Activated T-cell treated with anti-CD3 and anti-CD28 coated beads, Interleukin-2, amount 50 U/mL, for 4 hours (primary cell): ENCODE data around the gene PCGF5. TPM values are rescaled to one million over a fixed set of nuclear protein-coding genes. Genes with fewer than 3 reads are reported as not detected.

Source experiments
- ATAC-seq, 2 donors: fragments of 200-7000 bp; cut with Tn5 transposase; one replicate each; pipeline ENCODE4 v1.10.0; 2021
- DNase-seq: peaks from one replicate; pipeline ENCODE4 v3.0.0-alpha.2; 2020
- H3K27me3 Mint-ChIP-seq: one replicate; pipeline ENCODE4 v1.8.0; 2021; ENCODE audit warnings: low read depth, mixed read lengths
- H3K36me3 Mint-ChIP-seq: one replicate; pipeline ENCODE4 v1.8.0; 2022; ENCODE audit warnings: mixed read lengths; ENCODE audit not compliant: insufficient read depth
- H3K4me1 Mint-ChIP-seq: one replicate; pipeline ENCODE4 v1.8.0; 2021; ENCODE audit warnings: low read depth, mixed read lengths
- H3K4me3 Mint-ChIP-seq: one replicate; pipeline ENCODE4 v1.8.0; 2021; ENCODE audit warnings: mild to moderate bottlenecking, moderate library complexity, mixed read lengths
- H3K9me3 Mint-ChIP-seq: one replicate; pipeline ENCODE4 v1.8.0; 2021; ENCODE audit warnings: mixed read lengths
- total RNA-seq, 3 donors: library from RNA; stranded (reverse); gene quantifications; one replicate each; pipeline ENCODE4 v1.2.1, GENCODE V29; 2021

Gene PCGF5
- total RNA-seq, 3 donors from 2014 or later, result 38.5 to 43.5 (median 38.8) TPM

GRCh38 chr10:91198781-91199180 lies 21.7 kb upstream of the PCGF5 start:
- peak overlapping the region; percentile 6 for H3K4me3 Mint-ChIP-seq
- peaks cover 86% of the 10 kb centered on the region for H3K4me1 Mint-ChIP-seq
- peaks cover 16% of the 10 kb centered on the region for H3K36me3 Mint-ChIP-seq
- no peaks in the 10 kb centered on the region for H3K27me3 Mint-ChIP-seq
- ATAC-seq (peak in 1 of 2 donors; percentile 14), DNase-seq (no peak)
- H3K9me3 Mint-ChIP-seq, result peaks cover 1% of the 10 kb centered on the region

DNA sequence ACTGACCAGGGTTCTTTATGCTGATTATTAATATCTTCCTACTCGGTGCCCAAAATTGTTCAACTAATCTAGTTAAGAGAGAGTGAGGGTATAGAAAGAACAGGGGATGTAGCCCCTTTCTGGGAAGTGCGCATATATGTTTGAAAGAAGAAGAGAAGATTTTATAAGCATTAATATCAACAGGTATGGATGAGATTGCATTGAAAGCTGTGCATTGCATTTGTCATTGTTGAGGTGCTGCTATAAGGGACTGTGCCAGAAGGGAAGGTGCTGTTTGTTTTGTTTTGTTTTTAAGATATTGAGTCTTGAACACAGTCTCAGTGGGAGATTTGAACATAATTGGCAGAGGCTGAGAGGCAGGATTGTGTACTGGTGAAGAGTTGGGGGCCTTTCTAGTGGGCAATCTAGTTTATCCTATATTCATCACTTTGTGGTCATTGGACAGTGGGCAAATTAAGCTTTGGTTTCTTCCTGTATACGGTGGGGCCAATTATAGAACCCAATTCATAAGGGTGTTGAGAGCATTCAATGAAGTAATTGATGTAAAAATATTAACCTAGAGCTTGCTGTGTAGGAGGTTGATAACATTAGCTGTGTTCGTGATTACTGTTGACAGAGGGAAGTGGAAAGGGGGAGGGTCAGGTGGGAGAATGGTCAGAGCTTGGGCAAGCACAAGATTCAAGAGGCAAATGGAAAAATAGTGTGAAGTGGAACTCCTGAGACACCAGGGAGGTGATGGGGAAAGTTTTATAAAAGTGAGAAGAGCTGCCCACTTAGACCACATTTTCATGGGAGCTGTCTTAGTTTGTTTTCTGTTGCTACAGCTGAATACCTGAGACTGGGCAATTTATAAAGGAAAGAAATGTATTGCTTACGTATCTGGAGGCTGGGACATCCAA lies 19.9 kb upstream of the PCGF5 start:
- Mint-ChIP-seq H3K4me1 (peaks cover 82% of the 10 kb centered on the region), H3K4me3 (peak overlapping the region; percentile 22), H3K27me3 (no peaks in the 10 kb centered on the region), H3K36me3 (peaks cover 14% of the 10 kb centered on the region), H3K9me3 (no peaks in the 10 kb centered on the region)
- peak in 1 of 2 donors; percentile 6 for ATAC-seq
- no peak for DNase-seq

DNA sequence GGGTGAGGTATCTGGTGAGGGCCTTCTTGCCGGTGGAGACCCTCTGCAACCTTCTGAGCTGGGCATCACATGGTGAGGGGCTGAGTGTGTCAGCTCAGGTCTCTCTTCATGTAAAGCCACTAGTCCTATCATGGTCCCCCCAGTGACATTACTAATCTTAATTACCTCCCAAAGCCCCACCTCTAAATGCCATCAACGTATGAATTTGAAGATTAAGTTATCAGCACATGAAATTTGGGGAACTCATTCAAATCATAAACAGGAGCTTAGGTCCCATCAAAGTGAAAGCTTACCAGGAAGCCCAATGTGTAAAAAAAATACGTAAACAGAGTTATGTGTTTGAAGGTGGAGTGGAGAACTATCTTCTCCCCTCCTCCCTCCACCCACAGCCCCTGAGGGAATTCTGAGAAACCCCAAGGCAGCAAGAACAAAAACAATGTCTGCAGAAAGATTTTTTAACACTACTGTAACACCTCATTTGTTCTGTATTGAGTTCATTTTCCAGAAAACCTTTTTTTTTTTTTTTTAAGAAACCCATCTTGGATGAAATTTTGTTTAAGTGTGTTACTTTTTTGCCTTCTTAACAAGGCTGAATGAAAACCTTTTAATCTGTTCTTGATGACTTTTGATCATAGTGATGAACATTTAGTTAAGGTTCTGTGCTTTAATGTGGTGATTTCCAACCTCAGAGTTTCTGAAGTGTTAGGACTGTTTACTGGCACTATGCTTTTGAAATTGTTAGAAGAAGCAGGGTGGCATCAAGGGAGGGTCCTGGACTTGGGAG lies 19.1 kb upstream of the PCGF5 start:
- peak; percentile 55 to 69 for ATAC-seq
- H3K4me3 Mint-ChIP-seq, result peak overlapping the region; percentile 22
- DNase-seq, result peak; percentile 29
- H3K4me1 Mint-ChIP-seq, result peaks cover 85% of the 10 kb centered on the region
- no peaks in the 10 kb centered on the region for H3K27me3 Mint-ChIP-seq
- peaks cover 13% of the 10 kb centered on the region for H3K36me3 Mint-ChIP-seq
- no peaks in the 10 kb centered on the region for H3K9me3 Mint-ChIP-seq

DNA sequence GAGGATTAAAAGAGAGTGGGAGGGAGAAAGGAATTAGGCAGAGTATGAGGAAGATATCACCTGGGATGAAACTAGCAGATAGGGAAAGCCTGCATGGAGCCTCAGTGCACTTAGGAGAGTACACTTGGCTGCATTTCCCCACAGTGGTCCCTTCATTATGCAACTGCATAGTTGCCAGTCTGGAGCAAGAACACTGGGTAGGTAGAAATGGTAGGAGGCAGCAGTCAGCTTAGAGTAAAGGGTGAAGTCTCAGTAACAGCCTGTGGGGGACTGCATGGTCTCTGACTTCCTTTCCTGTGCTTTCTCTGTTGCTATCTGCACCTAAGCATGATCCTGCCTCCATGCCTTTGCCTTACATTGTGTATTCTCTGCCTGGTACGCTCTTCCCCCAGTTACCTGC lies 14.0 kb upstream of the PCGF5 start:
- Mint-ChIP-seq H3K4me1 (peaks cover 79% of the 10 kb centered on the region), H3K9me3 (no peaks in the 10 kb centered on the region), H3K36me3 (peaks cover 3% of the 10 kb centered on the region), H3K4me3 (no peak overlapping the region), H3K27me3 (no peaks in the 10 kb centered on the region)
- DNase-seq (no peak), ATAC-seq (peak; percentile 29 to 51)

GRCh38 chr10:91206837-91207474 lies 13.5 kb upstream of the PCGF5 start:
- peaks cover 77% of the 10 kb centered on the region for H3K4me1 Mint-ChIP-seq
- H3K27me3 Mint-ChIP-seq, result no peaks in the 10 kb centered on the region
- H3K36me3 Mint-ChIP-seq, result peaks cover 3% of the 10 kb centered on the region
- H3K4me3 Mint-ChIP-seq, result no peak overlapping the region
- H3K9me3 Mint-ChIP-seq, result no peaks in the 10 kb centered on the region
- peak; percentile 63 to 66 for ATAC-seq
- DNase-seq, result no peak

GRCh38 chr10:91208642-91209041 lies 11.8 kb upstream of the PCGF5 start:
- no peak for DNase-seq
- ATAC-seq, result no peak
- no peak overlapping the region for H3K4me3 Mint-ChIP-seq
- H3K36me3 Mint-ChIP-seq, result peaks cover 3% of the 10 kb centered on the region
- no peaks in the 10 kb centered on the region for H3K9me3 Mint-ChIP-seq
- H3K4me1 Mint-ChIP-seq, result peaks cover 64% of the 10 kb centered on the region
- no peaks in the 10 kb centered on the region for H3K27me3 Mint-ChIP-seq

- DNase-seq (no peak), ATAC-seq (no peak)
- Mint-ChIP-seq H3K4me1 (peaks cover 64% of the 10 kb centered on the region), H3K4me3 (no peak overlapping the region), H3K27me3 (no peaks in the 10 kb centered on the region), H3K9me3 (no peaks in the 10 kb centered on the region), H3K36me3 (peaks cover 3% of the 10 kb centered on the region)
Observed at GRCh38 chr10:91210014-91210413, 10.4 kb upstream of the PCGF5 start.

DNA sequence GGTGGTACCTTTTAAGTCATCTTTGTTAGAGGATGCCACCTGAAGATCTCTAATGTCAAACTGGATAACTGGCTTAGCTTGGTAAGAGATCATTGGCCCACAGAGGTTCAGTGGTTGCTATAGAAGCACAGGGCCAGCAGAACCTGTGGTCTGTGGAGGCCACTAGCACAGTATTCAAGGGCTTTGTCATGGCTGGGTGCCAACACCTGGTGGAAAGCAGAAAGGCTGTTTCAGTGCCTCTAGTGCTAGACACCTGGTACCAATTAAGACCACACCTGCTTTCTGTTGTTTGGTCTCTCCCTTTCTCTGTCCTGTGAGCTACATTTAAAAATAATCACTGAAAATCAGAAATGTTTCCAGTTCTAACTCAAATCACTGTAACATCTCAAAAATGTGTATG lies 10.0 kb upstream of the PCGF5 start:
- DNase-seq (no peak), ATAC-seq (no peak)
- Mint-ChIP-seq H3K4me3 (no peak overlapping the region), H3K27me3 (no peaks in the 10 kb centered on the region), H3K9me3 (no peaks in the 10 kb centered on the region), H3K36me3 (peaks cover 3% of the 10 kb centered on the region), H3K4me1 (peaks cover 62% of the 10 kb centered on the region)

DNA sequence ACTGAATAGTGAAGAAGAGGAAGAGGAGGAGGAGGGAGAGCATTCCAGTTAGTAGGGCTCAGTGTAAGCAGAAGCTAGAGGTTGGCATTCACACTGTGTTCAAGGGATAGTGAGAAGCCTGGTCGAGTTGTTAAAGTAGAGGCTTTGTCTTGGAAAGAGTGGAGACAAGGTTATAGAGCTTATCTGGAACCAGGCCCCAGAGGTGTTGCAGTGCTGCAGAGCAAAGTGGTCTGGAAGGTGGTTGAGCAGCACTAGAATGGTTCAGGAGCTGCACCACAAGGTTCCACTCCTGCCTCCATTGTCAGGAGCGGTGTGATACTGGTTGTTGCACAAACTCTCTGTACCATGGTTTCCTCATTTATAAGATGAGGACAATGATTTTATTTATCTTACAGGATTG lies 8.8 kb upstream of the PCGF5 start:
- Mint-ChIP-seq H3K27me3 (no peaks in the 10 kb centered on the region), H3K9me3 (no peaks in the 10 kb centered on the region), H3K4me3 (no peak overlapping the region), H3K36me3 (peaks cover 3% of the 10 kb centered on the region), H3K4me1 (peaks cover 61% of the 10 kb centered on the region)
- no peak for DNase-seq
- ATAC-seq, result no peak

DNA sequence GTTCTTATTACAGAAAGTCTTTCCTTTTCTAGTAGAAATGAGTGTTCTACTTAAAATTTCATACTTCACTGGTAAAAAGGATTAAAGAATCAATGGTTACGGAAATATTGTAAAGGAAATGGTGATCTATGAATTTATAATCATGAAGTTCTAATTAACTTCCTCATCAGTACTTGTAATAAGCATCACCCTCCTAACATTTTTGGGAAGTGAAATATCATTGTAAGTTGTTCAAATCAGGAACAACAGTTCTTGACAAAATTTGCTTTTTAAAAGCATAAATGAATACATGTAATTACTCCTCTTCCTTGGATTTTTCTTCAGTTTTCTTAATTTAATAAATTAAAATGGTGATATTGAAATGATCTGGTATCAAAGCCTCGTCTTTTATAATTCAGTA lies 5.6 kb upstream of the PCGF5 start:
- no peaks in the 10 kb centered on the region for H3K27me3 Mint-ChIP-seq
- ATAC-seq, result no peak
- no peaks in the 10 kb centered on the region for H3K9me3 Mint-ChIP-seq
- H3K4me1 Mint-ChIP-seq, result peaks cover 44% of the 10 kb centered on the region
- DNase-seq, result no peak
- H3K36me3 Mint-ChIP-seq, result peaks cover 3% of the 10 kb centered on the region
- H3K4me3 Mint-ChIP-seq, result no peak overlapping the region

- peaks cover 43% of the 10 kb centered on the region for H3K4me1 Mint-ChIP-seq
- ATAC-seq (no peak), DNase-seq (no peak)
- no peak overlapping the region for H3K4me3 Mint-ChIP-seq
- H3K36me3 Mint-ChIP-seq, result no peaks in the 10 kb centered on the region
- no peaks in the 10 kb centered on the region for H3K9me3 Mint-ChIP-seq
- no peaks in the 10 kb centered on the region for H3K27me3 Mint-ChIP-seq
Observed at GRCh38 chr10:91215384-91215783, 5.1 kb upstream of the PCGF5 start.

- ATAC-seq, result no peak
- Mint-ChIP-seq H3K36me3 (peaks cover 4% of the 10 kb centered on the region), H3K4me1 (peaks cover 54% of the 10 kb centered on the region), H3K4me3 (peak overlapping the region; percentile 78), H3K27me3 (no peaks in the 10 kb centered on the region), H3K9me3 (no peaks in the 10 kb centered on the region)
- no peak for DNase-seq
Observed at GRCh38 chr10:91219371-91220193, 881 bp upstream of the PCGF5 start.

GRCh38 chr10:91220954-91221675 lies 652 bp downstream of the PCGF5 start:
- DNase-seq (no peak), ATAC-seq (peak; percentile 44 to 47)
- Mint-ChIP-seq H3K4me1 (peaks cover 49% of the 10 kb centered on the region), H3K4me3 (peak overlapping the region; percentile 85), H3K27me3 (no peaks in the 10 kb centered on the region), H3K9me3 (no peaks in the 10 kb centered on the region), H3K36me3 (peaks cover 4% of the 10 kb centered on the region)
